Endothelial cell of umbilical vein (primary cell): ENCODE data around the gene MEA1.

ENCODE experiments used
- EZH2 ChIP-seq: IDR thresholded peaks from 2 replicates; pipeline ENCODE4 v1.6.1; 2012; ENCODE audit warnings: borderline replicate concordance, low read depth, mild to moderate bottlenecking, moderate library complexity, low read length, inconsistent platforms; ENCODE audit not compliant: severe bottlenecking
- FOS ChIP-seq: IDR thresholded peaks from 2 replicates; pipeline ENCODE4 v1.6.1; 2011; ENCODE audit warnings: mild to moderate bottlenecking, low read length, moderate library complexity, borderline replicate concordance; ENCODE audit not compliant: insufficient read depth
- JUN ChIP-seq: IDR thresholded peaks from 2 replicates; pipeline ENCODE4 v1.6.1; 2011; ENCODE audit warnings: borderline replicate concordance, low read depth; ENCODE audit not compliant: insufficient read length, insufficient read depth
- MYC ChIP-seq: IDR thresholded peaks from one replicate; pipeline ENCODE4 v1.6.1; 2011; ENCODE audit warnings: mild to moderate bottlenecking, low read depth, low read length
- POLR2A ChIP-seq: IDR thresholded peaks from 2 replicates; pipeline ENCODE4 v1.6.1; 2012; ENCODE audit warnings: low read depth, mild to moderate bottlenecking, control low read depth, low read length
- POLR2AphosphoS5 ChIP-seq: IDR thresholded peaks from 2 replicates; pipeline ENCODE4 v1.6.1; 2012; ENCODE audit warnings: low read depth, mild to moderate bottlenecking, control low read depth, low read length, moderate library complexity; ENCODE audit not compliant: insufficient read depth
- TF ChIP-seq, protein P1 (sequence below), 2 donors: IDR thresholded peaks; 1 replicate in 1 of 2; 2 replicates in 1 of 2; pipeline ENCODE4 v1.5.1; 2011; ENCODE audit warnings: low read length in 2 of 2, mild to moderate bottlenecking in 2 of 2, moderate library complexity in 2 of 2, control low read depth in 1 of 2, inconsistent platforms in 1 of 2, low read depth in 1 of 2; ENCODE audit not compliant: insufficient read depth in 1 of 2; ENCODE audit errors: extremely low read depth in 1 of 2
- TF ChIP-seq, protein P2 (sequence below): IDR thresholded peaks from 2 replicates; pipeline ENCODE4 v1.6.1; 2011; ENCODE audit not compliant: insufficient read depth, insufficient read length

DNA sequence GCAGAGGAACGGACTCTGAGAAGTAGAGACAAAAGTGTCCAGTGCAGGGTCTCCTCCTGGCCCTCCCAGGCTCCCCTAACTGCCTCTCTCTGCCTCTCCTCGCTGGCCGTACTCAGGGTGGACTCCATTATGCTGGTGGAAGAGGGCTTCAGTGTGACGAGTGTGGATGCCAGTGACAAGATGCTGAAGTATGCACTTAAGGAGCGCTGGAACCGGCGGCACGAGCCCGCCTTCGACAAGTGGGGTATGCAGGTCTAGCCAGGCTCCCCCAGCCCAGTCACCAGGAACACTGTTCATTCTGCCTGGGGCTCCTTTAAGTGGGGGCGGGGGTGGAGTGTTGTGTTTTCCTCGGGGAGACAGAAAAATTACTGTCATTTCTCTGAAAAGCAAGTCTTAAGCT is 51.6 kb downstream of the MEA1 start:
- TF ChIP-seq POLR2A (no peak), EZH2 (no peak), JUN (no peak), MYC (no peak), POLR2AphosphoS5 (no peak), FOS (no peak)
- TF ChIP-seq, protein P1, sequence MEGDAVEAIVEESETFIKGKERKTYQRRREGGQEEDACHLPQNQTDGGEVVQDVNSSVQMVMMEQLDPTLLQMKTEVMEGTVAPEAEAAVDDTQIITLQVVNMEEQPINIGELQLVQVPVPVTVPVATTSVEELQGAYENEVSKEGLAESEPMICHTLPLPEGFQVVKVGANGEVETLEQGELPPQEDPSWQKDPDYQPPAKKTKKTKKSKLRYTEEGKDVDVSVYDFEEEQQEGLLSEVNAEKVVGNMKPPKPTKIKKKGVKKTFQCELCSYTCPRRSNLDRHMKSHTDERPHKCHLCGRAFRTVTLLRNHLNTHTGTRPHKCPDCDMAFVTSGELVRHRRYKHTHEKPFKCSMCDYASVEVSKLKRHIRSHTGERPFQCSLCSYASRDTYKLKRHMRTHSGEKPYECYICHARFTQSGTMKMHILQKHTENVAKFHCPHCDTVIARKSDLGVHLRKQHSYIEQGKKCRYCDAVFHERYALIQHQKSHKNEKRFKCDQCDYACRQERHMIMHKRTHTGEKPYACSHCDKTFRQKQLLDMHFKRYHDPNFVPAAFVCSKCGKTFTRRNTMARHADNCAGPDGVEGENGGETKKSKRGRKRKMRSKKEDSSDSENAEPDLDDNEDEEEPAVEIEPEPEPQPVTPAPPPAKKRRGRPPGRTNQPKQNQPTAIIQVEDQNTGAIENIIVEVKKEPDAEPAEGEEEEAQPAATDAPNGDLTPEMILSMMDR (IDR thresholded peaks at IDR 0.05; ENCODE audit: extremely low read depth in 1 of 2, insufficient read depth in 1 of 2, low read depth in 1 of 2, low read length in 2 of 2) = no peak
- TF ChIP-seq, protein P2, sequence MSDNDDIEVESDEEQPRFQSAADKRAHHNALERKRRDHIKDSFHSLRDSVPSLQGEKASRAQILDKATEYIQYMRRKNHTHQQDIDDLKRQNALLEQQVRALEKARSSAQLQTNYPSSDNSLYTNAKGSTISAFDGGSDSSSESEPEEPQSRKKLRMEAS = no peak
